C4-2B (cell line): ENCODE results near the gene NPAS3.

Experiments used
- ZFX ChIP-seq: fragments of 450-650 bp; IDR thresholded peaks from 2 replicates; pipeline ENCODE4 v1.6.1; 2017
- TF ChIP-seq, protein P1 (sequence below): fragments of 450-650 bp; conservative IDR thresholded peaks from 2 replicates; pipeline ENCODE4 v1.5.1; 2017; ENCODE audit warnings: mild to moderate bottlenecking

DNA sequence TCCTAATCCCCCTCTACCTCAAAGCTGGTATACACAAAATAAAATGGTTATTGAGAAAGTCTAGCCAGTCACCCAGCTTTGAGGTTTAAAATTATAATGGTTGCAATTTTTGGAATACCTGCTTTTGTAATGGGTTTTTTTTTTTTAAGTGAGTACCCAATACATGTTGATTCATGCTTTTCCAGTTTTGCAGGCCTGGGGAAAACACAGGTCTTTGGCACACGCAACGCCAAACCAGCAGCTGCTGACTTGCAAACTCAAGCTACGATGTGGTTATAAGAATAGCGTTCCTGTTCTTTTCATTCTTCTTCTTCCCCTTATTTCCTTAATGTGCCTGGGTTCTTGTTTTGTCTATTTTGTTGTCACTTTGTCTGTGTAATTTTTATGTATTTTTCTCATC is 779.2 kb downstream of the NPAS3 start:
- TF ChIP-seq, protein P1, sequence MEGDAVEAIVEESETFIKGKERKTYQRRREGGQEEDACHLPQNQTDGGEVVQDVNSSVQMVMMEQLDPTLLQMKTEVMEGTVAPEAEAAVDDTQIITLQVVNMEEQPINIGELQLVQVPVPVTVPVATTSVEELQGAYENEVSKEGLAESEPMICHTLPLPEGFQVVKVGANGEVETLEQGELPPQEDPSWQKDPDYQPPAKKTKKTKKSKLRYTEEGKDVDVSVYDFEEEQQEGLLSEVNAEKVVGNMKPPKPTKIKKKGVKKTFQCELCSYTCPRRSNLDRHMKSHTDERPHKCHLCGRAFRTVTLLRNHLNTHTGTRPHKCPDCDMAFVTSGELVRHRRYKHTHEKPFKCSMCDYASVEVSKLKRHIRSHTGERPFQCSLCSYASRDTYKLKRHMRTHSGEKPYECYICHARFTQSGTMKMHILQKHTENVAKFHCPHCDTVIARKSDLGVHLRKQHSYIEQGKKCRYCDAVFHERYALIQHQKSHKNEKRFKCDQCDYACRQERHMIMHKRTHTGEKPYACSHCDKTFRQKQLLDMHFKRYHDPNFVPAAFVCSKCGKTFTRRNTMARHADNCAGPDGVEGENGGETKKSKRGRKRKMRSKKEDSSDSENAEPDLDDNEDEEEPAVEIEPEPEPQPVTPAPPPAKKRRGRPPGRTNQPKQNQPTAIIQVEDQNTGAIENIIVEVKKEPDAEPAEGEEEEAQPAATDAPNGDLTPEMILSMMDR = no peak
- no peak for TF ChIP-seq ZFX
